Measurements from ENCODE around the gene SRRM3.
A peak's percentile ranks its signal among the peaks of the same experiment; 100 is the strongest.
"Not testable (repeated sequence)": the region's sequence is repeated elsewhere in the genome, so short reads cannot be mapped to it uniquely, and the experiment has no call there.

Gene SRRM3

GRCh38 chr7:76189276-76189675, 12.4 kb upstream of the SRRM3 start:
- no peak for ATAC-seq
- DNase-seq = no peak

GRCh38 chr7:76191783-76192240, 9.9 kb upstream of the SRRM3 start:
- no peak for ATAC-seq
- DNase-seq = no peak

GRCh38 chr7:76193466-76193865, 8.2 kb upstream of the SRRM3 start:
- ATAC-seq (no peak), DNase-seq (no peak)

GRCh38 chr7:76193883-76194282, 7.8 kb upstream of the SRRM3 start:
- no peak for DNase-seq
- no peak for ATAC-seq

- ATAC-seq = no peak
Observed at GRCh38 chr7:76196786-76197185, 4.9 kb upstream of the SRRM3 start.

GRCh38 chr7:76198202-76198601, 3.5 kb upstream of the SRRM3 start:
- no peak for DNase-seq
- no peak for ATAC-seq

More at GRCh38 chr7:76196786-76197185, 4.9 kb upstream of the SRRM3 start:
- no peak for DNase-seq

- no peak for ATAC-seq
- no peak for DNase-seq
Observed at GRCh38 chr7:76202666-76203030, 952 bp downstream of the SRRM3 start.

GRCh38 chr7:76204147-76204546, 2.5 kb downstream of the SRRM3 start:
- no peak for DNase-seq
- ATAC-seq = no peak

- DNase-seq (no peak), ATAC-seq (no peak)
Observed at GRCh38 chr7:76206633-76207032, 4.9 kb downstream of the SRRM3 start.

GRCh38 chr7:76209310-76209709, 7.6 kb downstream of the SRRM3 start:
- no peak for ATAC-seq
- DNase-seq = no peak

- DNase-seq (no peak), ATAC-seq (no peak)
Observed at GRCh38 chr7:76211216-76211615, 9.5 kb downstream of the SRRM3 start.

GRCh38 chr7:76215349-76215748, 13.7 kb downstream of the SRRM3 start:
- DNase-seq, ATAC-seq: not testable (repeated sequence)

- no peak for ATAC-seq
- DNase-seq = no peak
Observed at GRCh38 chr7:76216381-76217082, 14.8 kb downstream of the SRRM3 start.

GRCh38 chr7:76217942-76218566, 16.4 kb downstream of the SRRM3 start:
- no peak for DNase-seq

GRCh38 chr7:76220185-76221057, 18.7 kb downstream of the SRRM3 start:
- ATAC-seq (peak; percentile 22), DNase-seq (no peak)

More at GRCh38 chr7:76217942-76218566, 16.4 kb downstream of the SRRM3 start:
- peak; percentile 12 for ATAC-seq

- DNase-seq = no peak
- no peak for ATAC-seq
Observed at GRCh38 chr7:76222333-76222732, 20.6 kb downstream of the SRRM3 start.

GRCh38 chr7:76222839-76223238, 21.1 kb downstream of the SRRM3 start:
- ATAC-seq = no peak
- DNase-seq = no peak

- DNase-seq = no peak
- no peak for ATAC-seq
Observed at GRCh38 chr7:76223286-76223972, 21.7 kb downstream of the SRRM3 start.

GRCh38 chr7:76224695-76225094, 23.0 kb downstream of the SRRM3 start:
- ATAC-seq (no peak), DNase-seq (no peak)

GRCh38 chr7:76225379-76225778, 23.7 kb downstream of the SRRM3 start:
- ATAC-seq = no peak
- DNase-seq = peak; percentile 53

- ATAC-seq (no peak), DNase-seq (no peak)
Observed at GRCh38 chr7:76225951-76226350, 24.3 kb downstream of the SRRM3 start.

GRCh38 chr7:76226878-76227423, 25.3 kb downstream of the SRRM3 start:
- not testable (repeated sequence) for ATAC-seq

More at GRCh38 chr7:76226878-76227423, 25.3 kb downstream of the SRRM3 start:
- DNase-seq = not testable (repeated sequence)
